Ishikawa (cell line): ENCODE data around the gene SLC13A1.

Experiments used
- CREB1 ChIP-seq: IDR thresholded peaks from 2 replicates; pipeline ENCODE4 v1.6.1; 2012; ENCODE audit warnings: low read depth
- EP300 ChIP-seq: IDR thresholded peaks from 2 replicates; pipeline ENCODE4 v1.6.1; 2012; ENCODE audit warnings: borderline replicate concordance
- TAF1 ChIP-seq: IDR thresholded peaks from 2 replicates; pipeline ENCODE4 v1.6.1; 2012; ENCODE audit warnings: low read depth, mild to moderate bottlenecking
- YY1 ChIP-seq: IDR thresholded peaks from 2 replicates; pipeline ENCODE4 v1.6.1; 2012; ENCODE audit warnings: low read depth
- TF ChIP-seq, protein P1 (sequence below): IDR thresholded peaks from 2 replicates; pipeline ENCODE4 v1.6.1; 2012
- TF ChIP-seq, protein P2 (sequence below): IDR thresholded peaks from 2 replicates; pipeline ENCODE4 v1.6.1; 2012; ENCODE audit warnings: low read depth, mild to moderate bottlenecking

- TF ChIP-seq, protein P1, sequence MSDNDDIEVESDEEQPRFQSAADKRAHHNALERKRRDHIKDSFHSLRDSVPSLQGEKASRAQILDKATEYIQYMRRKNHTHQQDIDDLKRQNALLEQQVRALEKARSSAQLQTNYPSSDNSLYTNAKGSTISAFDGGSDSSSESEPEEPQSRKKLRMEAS: no peak
- no peak for TF ChIP-seq EP300
- TF ChIP-seq, protein P2, sequence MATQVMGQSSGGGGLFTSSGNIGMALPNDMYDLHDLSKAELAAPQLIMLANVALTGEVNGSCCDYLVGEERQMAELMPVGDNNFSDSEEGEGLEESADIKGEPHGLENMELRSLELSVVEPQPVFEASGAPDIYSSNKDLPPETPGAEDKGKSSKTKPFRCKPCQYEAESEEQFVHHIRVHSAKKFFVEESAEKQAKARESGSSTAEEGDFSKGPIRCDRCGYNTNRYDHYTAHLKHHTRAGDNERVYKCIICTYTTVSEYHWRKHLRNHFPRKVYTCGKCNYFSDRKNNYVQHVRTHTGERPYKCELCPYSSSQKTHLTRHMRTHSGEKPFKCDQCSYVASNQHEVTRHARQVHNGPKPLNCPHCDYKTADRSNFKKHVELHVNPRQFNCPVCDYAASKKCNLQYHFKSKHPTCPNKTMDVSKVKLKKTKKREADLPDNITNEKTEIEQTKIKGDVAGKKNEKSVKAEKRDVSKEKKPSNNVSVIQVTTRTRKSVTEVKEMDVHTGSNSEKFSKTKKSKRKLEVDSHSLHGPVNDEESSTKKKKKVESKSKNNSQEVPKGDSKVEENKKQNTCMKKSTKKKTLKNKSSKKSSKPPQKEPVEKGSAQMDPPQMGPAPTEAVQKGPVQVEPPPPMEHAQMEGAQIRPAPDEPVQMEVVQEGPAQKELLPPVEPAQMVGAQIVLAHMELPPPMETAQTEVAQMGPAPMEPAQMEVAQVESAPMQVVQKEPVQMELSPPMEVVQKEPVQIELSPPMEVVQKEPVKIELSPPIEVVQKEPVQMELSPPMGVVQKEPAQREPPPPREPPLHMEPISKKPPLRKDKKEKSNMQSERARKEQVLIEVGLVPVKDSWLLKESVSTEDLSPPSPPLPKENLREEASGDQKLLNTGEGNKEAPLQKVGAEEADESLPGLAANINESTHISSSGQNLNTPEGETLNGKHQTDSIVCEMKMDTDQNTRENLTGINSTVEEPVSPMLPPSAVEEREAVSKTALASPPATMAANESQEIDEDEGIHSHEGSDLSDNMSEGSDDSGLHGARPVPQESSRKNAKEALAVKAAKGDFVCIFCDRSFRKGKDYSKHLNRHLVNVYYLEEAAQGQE: no peak
- no peak for TF ChIP-seq YY1
- TF ChIP-seq CREB1: no peak
- TF ChIP-seq TAF1: no peak
Observed at GRCh38 chr7:123099712-123100111, 100.1 kb downstream of the SLC13A1 start.
